Measurements from ENCODE around the gene SCAPER.

The SCAPER gene

DNA sequence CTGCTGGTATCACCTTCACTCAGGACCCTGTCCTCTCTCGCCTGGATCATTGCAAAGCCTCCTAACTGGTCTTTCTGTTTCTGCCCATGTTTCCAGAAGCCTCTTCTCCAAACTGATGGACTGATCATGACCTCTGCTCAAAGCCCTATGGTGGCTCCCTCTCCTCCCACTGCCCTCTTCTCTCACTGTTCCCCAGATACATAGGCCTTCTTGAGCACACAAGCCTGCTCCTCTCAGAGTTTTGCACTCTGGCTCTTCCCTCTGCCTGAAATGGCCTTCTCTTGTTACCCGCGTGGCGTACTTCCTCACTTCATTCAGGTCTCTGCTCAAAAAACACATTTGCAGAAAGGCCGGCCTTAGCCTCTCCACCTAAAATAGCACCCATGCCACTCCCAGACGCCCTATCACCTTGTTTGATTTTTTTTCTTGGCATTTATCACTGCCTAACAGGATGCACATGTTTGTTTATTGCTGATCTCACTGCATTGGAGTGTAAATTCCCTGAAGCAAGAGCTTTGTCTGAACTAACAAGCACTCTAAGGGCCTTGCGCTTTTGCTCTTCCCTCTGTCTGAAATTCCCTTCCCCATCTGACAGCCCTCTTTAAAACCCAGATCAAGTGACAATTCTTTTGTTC, 592.5 kb downstream of the SCAPER start:
- Histone ChIP-seq H2AFZ (no peak overlapping the region), H3K4me3 (ENCODE audit: low read depth, low read length) (no peak overlapping the region), H3K9ac (no peak overlapping the region), H3K4me2 (ENCODE audit: low read length) (no peak overlapping the region), H3K36me3 (ENCODE audit: control insufficient read depth, insufficient read depth, low read length) (no peaks in the 10 kb centered on the region), H3K9me3 (ENCODE audit: control insufficient read depth, low read length) (no peaks in the 10 kb centered on the region), H3K4me1 (no peaks in the 10 kb centered on the region), H3K27ac (no peak overlapping the region), H3K79me2 (peaks cover 3% of the 10 kb centered on the region), H3K27me3 (ENCODE audit: control insufficient read depth, insufficient read depth, low read length) (no peaks in the 10 kb centered on the region)
- no peak for TF ChIP-seq CTCF (IDR thresholded peaks at IDR 0.05)

GRCh38 chr15:76311100-76311953, 593.8 kb downstream of the SCAPER start, which contains the start of gene ETFA:
Gene ETFA, minus strand, starts transcription at chr15:76311469. Its CDS starts 81 bp downstream, at chr15:76311388.
- H3K4me1 ChIP-seq = no peaks in the 10 kb centered on the region
- peak within 1 kb of the TSS; percentile 69 for H3K27ac ChIP-seq
- H3K9ac ChIP-seq = peak within 1 kb of the TSS; percentile 61
- H3K4me2 ChIP-seq (ENCODE audit: low read length) = peak within 1 kb of the TSS; percentile 96
- peak within 1 kb of the TSS; percentile 92 for H2AFZ ChIP-seq
- peaks cover 3% of the 10 kb centered on the region for H3K79me2 ChIP-seq
- no peaks in the 10 kb centered on the region for H3K9me3 ChIP-seq (ENCODE audit: control insufficient read depth, low read length)
- H3K4me3 ChIP-seq (ENCODE audit: low read depth, low read length) = peak within 1 kb of the TSS; percentile 93
- no peaks in the 10 kb centered on the region for H3K27me3 ChIP-seq (ENCODE audit: control insufficient read depth, insufficient read depth, low read length)
- no peak for TF ChIP-seq CTCF (IDR thresholded peaks at IDR 0.05)
- no peaks in the 10 kb centered on the region for H3K36me3 ChIP-seq (ENCODE audit: control insufficient read depth, insufficient read depth, low read length)

DNA sequence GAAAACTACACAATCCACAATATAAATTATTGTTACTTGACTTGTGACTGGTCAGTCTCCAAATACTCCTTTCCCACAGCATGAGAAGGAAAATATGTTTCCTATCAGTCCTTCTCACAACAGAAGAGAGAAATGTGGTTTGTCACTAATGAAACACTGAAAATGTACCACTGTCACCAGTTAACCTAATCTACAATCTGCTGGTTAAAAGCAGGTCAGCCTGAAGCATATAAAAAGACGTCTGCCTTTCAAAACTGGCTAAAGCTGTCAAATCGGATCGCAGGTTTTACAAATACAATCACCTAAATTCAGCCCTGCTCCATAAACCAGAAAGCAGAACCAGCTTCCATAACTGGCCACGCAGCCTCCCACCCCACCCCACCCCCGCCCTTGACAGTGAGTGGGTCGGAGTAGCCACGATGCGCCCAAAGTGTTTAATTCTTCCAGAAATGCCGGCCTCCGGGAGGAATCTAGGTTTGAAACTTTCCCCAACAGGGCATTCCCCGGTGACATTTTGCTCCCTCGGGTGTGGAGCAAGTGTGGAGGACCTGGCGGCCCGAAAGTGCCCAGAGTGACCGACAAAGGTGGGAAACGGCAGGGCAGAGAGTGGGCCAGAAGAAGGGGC, 594.6 kb downstream of the SCAPER start:
- peak overlapping the region; percentile 92 for H2AFZ ChIP-seq
- no peaks in the 10 kb centered on the region for H3K36me3 ChIP-seq (ENCODE audit: control insufficient read depth, insufficient read depth, low read length)
- H3K79me2 ChIP-seq = peaks cover 3% of the 10 kb centered on the region
- no peaks in the 10 kb centered on the region for H3K27me3 ChIP-seq (ENCODE audit: control insufficient read depth, insufficient read depth, low read length)
- peak overlapping the region; percentile 61 for H3K9ac ChIP-seq
- H3K4me3 ChIP-seq (ENCODE audit: low read depth, low read length) = peak overlapping the region; percentile 93
- no peak for TF ChIP-seq CTCF (IDR thresholded peaks at IDR 0.05)
- peak overlapping the region; percentile 96 for H3K4me2 ChIP-seq (ENCODE audit: low read length)
- no peaks in the 10 kb centered on the region for H3K4me1 ChIP-seq
- no peaks in the 10 kb centered on the region for H3K9me3 ChIP-seq (ENCODE audit: control insufficient read depth, low read length)
- H3K27ac ChIP-seq = peak overlapping the region; percentile 69

GRCh38 chr15:76309601-76310330, 595.4 kb downstream of the SCAPER start:
- Histone ChIP-seq H3K79me2 (peaks cover 3% of the 10 kb centered on the region), H3K9ac (no peak overlapping the region), H3K27me3 (ENCODE audit: control insufficient read depth, insufficient read depth, low read length) (no peaks in the 10 kb centered on the region), H3K4me2 (ENCODE audit: low read length) (peak overlapping the region; percentile 96), H3K9me3 (ENCODE audit: control insufficient read depth, low read length) (no peaks in the 10 kb centered on the region), H3K36me3 (ENCODE audit: control insufficient read depth, insufficient read depth, low read length) (no peaks in the 10 kb centered on the region), H2AFZ (no peak overlapping the region), H3K4me3 (ENCODE audit: low read depth, low read length) (no peak overlapping the region), H3K4me1 (no peaks in the 10 kb centered on the region), H3K27ac (no peak overlapping the region)
- TF ChIP-seq CTCF (IDR thresholded peaks at IDR 0.05) = no peak
